CD4-positive, alpha-beta T cell treated with Interleukin-1 beta for 1 hour (primary cell): ENCODE data around the gene CGNL1.

Experiments
- DNase-seq, 2 donors: peaks; one replicate each; pipeline ENCODE4 v3.0.0-alpha.2; 2020 to 2022

The CGNL1 gene

GRCh38 chr15:57352535-57353316 lies 23.6 kb upstream of the CGNL1 start:
- no peak for DNase-seq

GRCh38 chr15:57353317-57353804 lies 22.9 kb upstream of the CGNL1 start:
- no peak for DNase-seq

- no peak for DNase-seq
Observed at GRCh38 chr15:57354436-57355123, 21.7 kb upstream of the CGNL1 start.

GRCh38 chr15:57355259-57355658 lies 21.0 kb upstream of the CGNL1 start:
- no peak for DNase-seq

GRCh38 chr15:57356178-57356577 lies 20.1 kb upstream of the CGNL1 start:
- DNase-seq: no peak

GRCh38 chr15:57356636-57357035 lies 19.7 kb upstream of the CGNL1 start:
- no peak for DNase-seq

- DNase-seq: no peak
Observed at GRCh38 chr15:57357799-57358198, 18.5 kb upstream of the CGNL1 start.

GRCh38 chr15:57358571-57358970 lies 17.7 kb upstream of the CGNL1 start:
- DNase-seq: no peak

- no peak for DNase-seq
Observed at GRCh38 chr15:57363661-57364060, 12.6 kb upstream of the CGNL1 start.

GRCh38 chr15:57364282-57365007 lies 11.9 kb upstream of the CGNL1 start:
- DNase-seq: peak in 1 of 2 donors; percentile 12

- DNase-seq: no peak
Observed at GRCh38 chr15:57367556-57367955, 8.7 kb upstream of the CGNL1 start.

GRCh38 chr15:57370929-57371328 lies 5.4 kb upstream of the CGNL1 start:
- no peak for DNase-seq

GRCh38 chr15:57373251-57373881 lies 2.9 kb upstream of the CGNL1 start:
- no peak for DNase-seq

- DNase-seq: no peak
Observed at GRCh38 chr15:57373882-57374276, 2.4 kb upstream of the CGNL1 start.

- DNase-seq: no peak
Observed at GRCh38 chr15:57376696-57377477, 582 bp downstream of the CGNL1 start.

GRCh38 chr15:57377478-57377847 lies 1.2 kb downstream of the CGNL1 start:
- no peak for DNase-seq

- no peak for DNase-seq
Observed at GRCh38 chr15:57379487-57379886, 3.2 kb downstream of the CGNL1 start.

- no peak for DNase-seq
Observed at GRCh38 chr15:57380854-57381253, 4.5 kb downstream of the CGNL1 start.

- no peak for DNase-seq
Observed at GRCh38 chr15:57382215-57382614, 5.9 kb downstream of the CGNL1 start.

GRCh38 chr15:57382969-57383368 lies 6.7 kb downstream of the CGNL1 start:
- no peak for DNase-seq

GRCh38 chr15:57384024-57384423 lies 7.7 kb downstream of the CGNL1 start:
- DNase-seq: no peak

- DNase-seq: no peak
Observed at GRCh38 chr15:57384816-57385215, 8.5 kb downstream of the CGNL1 start.
